ENCODE results near the gene FGFR3. TPM values are rescaled to one million over a fixed set of nuclear protein-coding genes. Genes with fewer than 3 reads are reported as not detected.

The FGFR3 gene
- total and polyA plus RNA-seq, 10 of the 15 experiments (the other 5 are each of a cell fraction or from before 2014, with no cell fraction given): 0.05 to 0.33 (median 0.18) TPM; not detected in 6

DNA sequence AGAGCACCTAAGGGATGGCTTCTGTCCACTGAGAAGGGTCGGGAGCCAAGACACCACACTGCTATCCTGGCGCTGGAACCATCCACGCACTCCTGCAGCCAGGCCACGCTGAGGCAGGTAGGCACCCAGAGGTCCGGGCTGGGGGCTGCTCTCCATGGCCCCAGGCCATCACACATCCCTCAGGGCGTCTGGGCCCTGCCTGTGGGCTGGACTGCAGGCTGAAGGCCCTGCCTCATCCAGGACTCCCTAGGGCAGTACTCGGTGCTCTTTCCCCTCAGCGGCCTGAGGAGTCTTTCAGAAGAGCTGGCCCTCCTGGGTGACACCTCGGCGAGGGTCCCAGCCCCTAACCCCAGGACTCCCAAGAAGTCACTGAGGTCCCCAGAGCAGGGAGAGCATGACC is 17.7 kb downstream of the FGFR3 start:
- H3K4me2 ChIP-seq (ENCODE audit: control insufficient read depth, insufficient read depth): no peak overlapping the region
- POLR2A ChIA-PET: no interaction called here
- H3K79me2 ChIP-seq (ENCODE audit: control insufficient read depth, insufficient read depth, low read length): no peaks in the 10 kb centered on the region
- H2AFZ ChIP-seq (ENCODE audit: control insufficient read depth, low read depth, low read length): no peak overlapping the region
- WGBS (ENCODE audit: insufficient coverage, insufficient replicate concordance, low lambda C conversion rate, missing lambda C conversion rate): 78% methylated on average over 10 of the region's 10 CpGs
- CTCF ChIA-PET: interaction anchor here (0.9 to 5.3 kb wide), 9 partner anchors 8 to 128 kb away, joined by 3 to 60 read pairs (median 4); no protein-coding TSS in a partner anchor
- in situ Hi-C loops (cut with MboI): no loop called here
- TF ChIP-seq IKZF1 (conservative IDR thresholded peaks at IDR 0.05): no peak
- ATAC-seq (no peak), DNase-seq (ENCODE audit: low read depth, low spot score) (no peak), FAIRE-seq (no peak)
- no peak overlapping the region for H3K27ac ChIP-seq (ENCODE audit: control insufficient read depth, insufficient read depth)
- SMC1A ChIA-PET (ENCODE audit: uncharacterized antibody, unreplicated experiment): interaction anchor here (2.3 kb wide), 2 partner anchors 63 to 89 kb away, joined by 5 to 7 read pairs; no protein-coding TSS in a partner anchor
- no peak overlapping the region for H3K4me3 ChIP-seq
- H3K27me3 ChIP-seq (replicated peaks in 1 of 2; ENCODE audit: control insufficient read depth in 2 of 2, insufficient read depth in 2 of 2, low read length in 1 of 2): no peaks in the 10 kb centered on the region
- H3K4me1 ChIP-seq (ENCODE audit: control insufficient read depth, insufficient read depth, low read length): no peaks in the 10 kb centered on the region; the same call in 1 of the 2 replicates
- H3K9ac ChIP-seq (ENCODE audit: control insufficient read depth, insufficient read depth, low read length): no peak overlapping the region
- no peaks in the 10 kb centered on the region for H4K20me1 ChIP-seq (ENCODE audit: control insufficient read depth, insufficient read depth)
- H3K36me3 ChIP-seq (ENCODE audit: control insufficient read depth in 2 of 2, insufficient read depth in 2 of 2, low read length in 1 of 2): peaks cover 0 to 17% of the 10 kb centered on the region in 2 experiments; a peak in 3 of 4 replicates
- intact Hi-C loops (cut with micrococcal nuclease; ENCODE audit: unreplicated experiment): loop anchor here (1.0 kb wide), 1 partner anchor 64 kb away; no protein-coding TSS in a partner anchor
- H3K9me3 ChIP-seq (replicated peaks; ENCODE audit: control insufficient read depth, insufficient read depth, low read length): no peaks in the 10 kb centered on the region
- RAD21 ChIA-PET (ENCODE audit: unreplicated experiment): interaction anchor here (1.0 to 3.7 kb wide), 3 partner anchors 63 to 90 kb away, joined by 3 to 20 read pairs (median 5); no protein-coding TSS in a partner anchor
- BruUV-seq (replicated peaks): no TSS peak

DNA sequence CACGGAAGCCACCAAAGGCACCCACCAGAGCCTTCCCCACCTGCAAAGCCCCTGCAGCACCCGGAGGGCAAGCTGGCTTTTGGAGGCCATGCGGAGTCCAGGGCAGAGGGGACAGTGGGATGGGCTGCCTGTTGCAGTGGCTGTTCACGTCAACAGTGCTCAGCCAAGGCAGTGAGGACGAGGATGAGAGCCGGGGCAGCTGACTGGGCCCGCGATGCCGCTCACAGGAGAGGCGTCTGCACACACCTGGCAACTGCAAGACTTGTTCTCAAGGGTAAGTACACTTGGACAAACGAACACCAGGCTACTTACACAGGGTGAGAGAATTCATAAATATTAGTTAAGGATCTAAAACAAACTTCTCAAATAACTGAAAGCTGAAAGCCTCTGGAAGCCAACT is 19.6 kb downstream of the FGFR3 start:
- H3K79me2 ChIP-seq (ENCODE audit: control insufficient read depth, insufficient read depth, low read length): no peaks in the 10 kb centered on the region
- WGBS (ENCODE audit: insufficient coverage, insufficient replicate concordance, low lambda C conversion rate, missing lambda C conversion rate): 85% methylated on average over 11 of the region's 11 CpGs
- DNase-seq (ENCODE audit: low read depth, low spot score) (no peak), ATAC-seq (no peak), FAIRE-seq (no peak)
- H3K9ac ChIP-seq (ENCODE audit: control insufficient read depth, insufficient read depth, low read length): no peak overlapping the region
- RAD21 ChIA-PET (ENCODE audit: unreplicated experiment): interaction anchor here (1.5 kb wide), 1 partner anchor 87 kb away, joined by 4 read pairs; no protein-coding TSS in a partner anchor
- SMC1A ChIA-PET (ENCODE audit: uncharacterized antibody, unreplicated experiment): no interaction called here
- H3K27me3 ChIP-seq (replicated peaks in 1 of 2; ENCODE audit: control insufficient read depth in 2 of 2, insufficient read depth in 2 of 2, low read length in 1 of 2): no peaks in the 10 kb centered on the region
- BruUV-seq (replicated peaks): TSS peak; percentile 62
- H3K36me3 ChIP-seq (ENCODE audit: control insufficient read depth in 2 of 2, insufficient read depth in 2 of 2, low read length in 1 of 2): peaks cover 5 to 22% of the 10 kb centered on the region in 2 experiments; a peak in 3 of 4 replicates
- in situ Hi-C loops (cut with MboI): no loop called here
- no peak overlapping the region for H3K4me2 ChIP-seq (ENCODE audit: control insufficient read depth, insufficient read depth)
- no peaks in the 10 kb centered on the region; the same call in 1 of the 2 replicates for H3K4me1 ChIP-seq (ENCODE audit: control insufficient read depth, insufficient read depth, low read length)
- H4K20me1 ChIP-seq (ENCODE audit: control insufficient read depth, insufficient read depth): no peaks in the 10 kb centered on the region
- H2AFZ ChIP-seq (ENCODE audit: control insufficient read depth, low read depth, low read length): no peak overlapping the region
- H3K9me3 ChIP-seq (replicated peaks; ENCODE audit: control insufficient read depth, insufficient read depth, low read length): no peaks in the 10 kb centered on the region
- POLR2A ChIA-PET: no interaction called here
- intact Hi-C loops (cut with micrococcal nuclease; ENCODE audit: unreplicated experiment): no loop called here
- H3K4me3 ChIP-seq: no peak overlapping the region
- H3K27ac ChIP-seq (ENCODE audit: control insufficient read depth, insufficient read depth): no peak overlapping the region
- CTCF ChIA-PET: interaction anchor here (1.1 to 5.3 kb wide), 4 partner anchors 66 to 119 kb away, joined by 3 to 60 read pairs (median 4); no protein-coding TSS in a partner anchor
- TF ChIP-seq NR2F1 (conservative IDR thresholded peaks at IDR 0.05): no peak
- no peak for TF ChIP-seq JUNB (IDR thresholded peaks at IDR 0.05)
- TF ChIP-seq RAD21 (IDR thresholded peaks at IDR 0.05; ENCODE audit: insufficient read depth, low read depth, low read length): no peak
- no peak for TF ChIP-seq EGR1 (IDR thresholded peaks at IDR 0.05; ENCODE audit: borderline replicate concordance in 1 of 2, low read depth in 2 of 2, low read length in 2 of 2)
- TF ChIP-seq NR2C2 (IDR thresholded peaks at IDR 0.05; ENCODE audit: borderline replicate concordance, control insufficient read depth, insufficient read length, low read depth): no peak
- TF ChIP-seq TBL1XR1 (IDR thresholded peaks at IDR 0.05; ENCODE audit: low read depth, low read length): no peak
- TF ChIP-seq, protein P1, sequence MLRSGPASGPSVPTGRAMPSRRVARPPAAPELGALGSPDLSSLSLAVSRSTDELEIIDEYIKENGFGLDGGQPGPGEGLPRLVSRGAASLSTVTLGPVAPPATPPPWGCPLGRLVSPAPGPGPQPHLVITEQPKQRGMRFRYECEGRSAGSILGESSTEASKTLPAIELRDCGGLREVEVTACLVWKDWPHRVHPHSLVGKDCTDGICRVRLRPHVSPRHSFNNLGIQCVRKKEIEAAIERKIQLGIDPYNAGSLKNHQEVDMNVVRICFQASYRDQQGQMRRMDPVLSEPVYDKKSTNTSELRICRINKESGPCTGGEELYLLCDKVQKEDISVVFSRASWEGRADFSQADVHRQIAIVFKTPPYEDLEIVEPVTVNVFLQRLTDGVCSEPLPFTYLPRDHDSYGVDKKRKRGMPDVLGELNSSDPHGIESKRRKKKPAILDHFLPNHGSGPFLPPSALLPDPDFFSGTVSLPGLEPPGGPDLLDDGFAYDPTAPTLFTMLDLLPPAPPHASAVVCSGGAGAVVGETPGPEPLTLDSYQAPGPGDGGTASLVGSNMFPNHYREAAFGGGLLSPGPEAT (IDR thresholded peaks at IDR 0.05; ENCODE audit: low read depth): no peak
- TF ChIP-seq DPF2 (IDR thresholded peaks at IDR 0.05): no peak
- no peak for TF ChIP-seq KLF5 (IDR thresholded peaks at IDR 0.05; ENCODE audit: partially characterized antibody)
- TF ChIP-seq, protein P2, sequence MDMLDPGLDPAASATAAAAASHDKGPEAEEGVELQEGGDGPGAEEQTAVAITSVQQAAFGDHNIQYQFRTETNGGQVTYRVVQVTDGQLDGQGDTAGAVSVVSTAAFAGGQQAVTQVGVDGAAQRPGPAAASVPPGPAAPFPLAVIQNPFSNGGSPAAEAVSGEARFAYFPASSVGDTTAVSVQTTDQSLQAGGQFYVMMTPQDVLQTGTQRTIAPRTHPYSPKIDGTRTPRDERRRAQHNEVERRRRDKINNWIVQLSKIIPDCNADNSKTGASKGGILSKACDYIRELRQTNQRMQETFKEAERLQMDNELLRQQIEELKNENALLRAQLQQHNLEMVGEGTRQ (IDR thresholded peaks at IDR 0.05; ENCODE audit: borderline replicate concordance, low read depth, low read length): no peak
- no peak for TF ChIP-seq PAX5 (IDR thresholded peaks at IDR 0.05; ENCODE audit: borderline replicate concordance, low read depth, low read length)
- TF ChIP-seq, protein P3, sequence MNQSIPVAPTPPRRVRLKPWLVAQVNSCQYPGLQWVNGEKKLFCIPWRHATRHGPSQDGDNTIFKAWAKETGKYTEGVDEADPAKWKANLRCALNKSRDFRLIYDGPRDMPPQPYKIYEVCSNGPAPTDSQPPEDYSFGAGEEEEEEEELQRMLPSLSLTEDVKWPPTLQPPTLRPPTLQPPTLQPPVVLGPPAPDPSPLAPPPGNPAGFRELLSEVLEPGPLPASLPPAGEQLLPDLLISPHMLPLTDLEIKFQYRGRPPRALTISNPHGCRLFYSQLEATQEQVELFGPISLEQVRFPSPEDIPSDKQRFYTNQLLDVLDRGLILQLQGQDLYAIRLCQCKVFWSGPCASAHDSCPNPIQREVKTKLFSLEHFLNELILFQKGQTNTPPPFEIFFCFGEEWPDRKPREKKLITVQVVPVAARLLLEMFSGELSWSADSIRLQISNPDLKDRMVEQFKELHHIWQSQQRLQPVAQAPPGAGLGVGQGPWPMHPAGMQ (IDR thresholded peaks at IDR 0.05; ENCODE audit: borderline replicate concordance): no peak
- TF ChIP-seq RELA (IDR thresholded peaks at IDR 0.05; ENCODE audit: borderline replicate concordance, partially characterized antibody): no peak
